Neural cell (in vitro differentiated cells): Measurements from ENCODE around the gene KCNQ5. TPM values are rescaled to one million over a fixed set of nuclear protein-coding genes. Genes with fewer than 3 reads are reported as not detected.

Experiments used
- H2AFZ ChIP-seq: fragments of 200-600, 300-800 bp; sonication (generic), shearing (Covaris generic); 2 replicates; pipeline ENCODE4 v1.6.0; 2014; ENCODE audit warnings: low read depth, mild to moderate bottlenecking, antibody characterized with exemption, low read length, moderate library complexity
- H3F3A ChIP-seq: fragments of 200-600 bp; shearing (Covaris generic); 2 replicates; pipeline ENCODE4 v1.6.1; 2016; ENCODE audit warnings: mild to moderate bottlenecking, moderate library complexity, mixed read lengths, antibody characterized with exemption, low read length; ENCODE audit not compliant: insufficient read depth, poor library complexity, severe bottlenecking
- H3K27ac ChIP-seq: fragments of 200-600, 300-800 bp; sonication (generic), shearing (Covaris generic); 2 replicates; pipeline ENCODE4 v1.5.1; 2014; ENCODE audit warnings: mild to moderate bottlenecking, low read length, moderate library complexity
- H3K27me3 ChIP-seq: fragments of 300-800, 200-600 bp; sonication (generic), shearing (Covaris generic); 2 replicates; pipeline ENCODE4 v1.6.0; 2014; ENCODE audit warnings: mild to moderate bottlenecking, low read depth, low read length, moderate library complexity; ENCODE audit not compliant: insufficient read depth
- H3K36me3 ChIP-seq: fragments of 300-800, 200-600 bp; sonication (generic), shearing (Covaris generic); 2 replicates; pipeline ENCODE4 v1.5.1; 2014; ENCODE audit warnings: mild to moderate bottlenecking, antibody characterized with exemption, low read length, moderate library complexity; ENCODE audit not compliant: insufficient read depth
- H3K4me2 ChIP-seq: fragments of 300-800, 200-600 bp; sonication (generic), shearing (Covaris generic); 2 replicates; pipeline ENCODE4 v1.6.0; 2014; ENCODE audit warnings: mild to moderate bottlenecking, low read length
- H3K4me3 ChIP-seq: fragments of 300-800, 200-600 bp; sonication (generic), shearing (Covaris generic); 2 replicates; pipeline ENCODE4 v1.5.1; 2014; ENCODE audit warnings: mild to moderate bottlenecking, low read length, moderate library complexity
- H3K79me2 ChIP-seq: fragments of 200-600 bp; shearing (Covaris generic); replicated peaks from 2 replicates; pipeline ENCODE4 v1.6.0; 2014; ENCODE audit warnings: mild to moderate bottlenecking, low read length, moderate library complexity; ENCODE audit not compliant: insufficient read depth
- H3K9ac ChIP-seq: fragments of 300-800, 200-600 bp; sonication (generic), shearing (Covaris generic); 2 replicates; pipeline ENCODE4 v1.6.1; 2016; ENCODE audit warnings: mild to moderate bottlenecking, low read length, mixed read lengths
- H3K9me2 ChIP-seq: fragments of 200-600 bp; shearing (Covaris generic); 2 replicates; pipeline ENCODE4 v1.6.1; 2016; ENCODE audit warnings: mild to moderate bottlenecking, low read length, mixed read lengths; ENCODE audit not compliant: insufficient read depth
- H3K9me3 ChIP-seq: fragments of 200-600, 300-800 bp; sonication (generic), shearing (Covaris generic); 2 replicates; pipeline ENCODE4 v1.6.1; 2016; ENCODE audit warnings: mild to moderate bottlenecking, mixed run types, low read length, moderate library complexity, mixed read lengths
- H4K20me1 ChIP-seq: fragments of 200-600 bp; shearing (Covaris generic); 2 replicates; pipeline ENCODE4 v1.6.1; 2016; ENCODE audit warnings: mild to moderate bottlenecking, mixed run types; ENCODE audit not compliant: insufficient read depth
- EP300 ChIP-seq: fragments of 450-650 bp; conservative IDR thresholded peaks from 2 replicates; pipeline ENCODE4 v1.6.1; 2014; ENCODE audit warnings: antibody characterized with exemption, mild to moderate bottlenecking, moderate library complexity; ENCODE audit not compliant: poor library complexity, severe bottlenecking
- EZH2 ChIP-seq: fragments of 200-600, 300-800 bp; shearing (Covaris generic), sonication (generic); IDR thresholded peaks from 2 replicates; pipeline ENCODE4 v1.6.1; 2014; ENCODE audit warnings: antibody characterized with exemption, low read length, borderline replicate concordance, mild to moderate bottlenecking; ENCODE audit not compliant: insufficient read depth, poor library complexity, severe bottlenecking
- MXI1 ChIP-seq: fragments of 450-650 bp; conservative IDR thresholded peaks from 2 replicates; pipeline ENCODE4 v1.6.1; 2014; ENCODE audit warnings: antibody characterized with exemption, mild to moderate bottlenecking; ENCODE audit not compliant: poor library complexity, severe bottlenecking
- POLR2AphosphoS5 ChIP-seq: IDR thresholded peaks from 2 replicates; pipeline ENCODE4 v1.6.1; 2012
- RAD21 ChIP-seq: fragments of 450-650 bp; conservative IDR thresholded peaks from 2 replicates; pipeline ENCODE4 v1.6.1; 2014; ENCODE audit warnings: antibody characterized with exemption, mild to moderate bottlenecking, moderate library complexity
- REST ChIP-seq: IDR thresholded peaks from 2 replicates; pipeline ENCODE4 v1.6.1; 2012; ENCODE audit warnings: borderline replicate concordance
- SMC3 ChIP-seq: fragments of 450-650 bp; conservative IDR thresholded peaks from 2 replicates; pipeline ENCODE4 v1.6.1; 2014; ENCODE audit warnings: antibody characterized with exemption, mild to moderate bottlenecking, moderate library complexity; ENCODE audit not compliant: poor library complexity
- TAF1 ChIP-seq: IDR thresholded peaks from 2 replicates; pipeline ENCODE4 v1.6.1; 2012; ENCODE audit warnings: low read depth
- polyA plus RNA-seq: library from polyadenylated mRNA; depleted of rRNA; stranded (reverse); fragments of >200 nt; gene quantifications from 2 replicates; pipeline ENCODE4 v1.2.3, GENCODE V29; 2014
- TF ChIP-seq, protein P1 (sequence below): fragments of 450-650 bp; IDR thresholded peaks from 2 replicates; pipeline ENCODE4 v1.5.1; 2014; ENCODE audit warnings: antibody characterized with exemption, mild to moderate bottlenecking, moderate library complexity; ENCODE audit not compliant: poor library complexity, severe bottlenecking

The KCNQ5 gene
- polyA plus RNA-seq, 1 donor from 2014 or later: 0.30 TPM

DNA sequence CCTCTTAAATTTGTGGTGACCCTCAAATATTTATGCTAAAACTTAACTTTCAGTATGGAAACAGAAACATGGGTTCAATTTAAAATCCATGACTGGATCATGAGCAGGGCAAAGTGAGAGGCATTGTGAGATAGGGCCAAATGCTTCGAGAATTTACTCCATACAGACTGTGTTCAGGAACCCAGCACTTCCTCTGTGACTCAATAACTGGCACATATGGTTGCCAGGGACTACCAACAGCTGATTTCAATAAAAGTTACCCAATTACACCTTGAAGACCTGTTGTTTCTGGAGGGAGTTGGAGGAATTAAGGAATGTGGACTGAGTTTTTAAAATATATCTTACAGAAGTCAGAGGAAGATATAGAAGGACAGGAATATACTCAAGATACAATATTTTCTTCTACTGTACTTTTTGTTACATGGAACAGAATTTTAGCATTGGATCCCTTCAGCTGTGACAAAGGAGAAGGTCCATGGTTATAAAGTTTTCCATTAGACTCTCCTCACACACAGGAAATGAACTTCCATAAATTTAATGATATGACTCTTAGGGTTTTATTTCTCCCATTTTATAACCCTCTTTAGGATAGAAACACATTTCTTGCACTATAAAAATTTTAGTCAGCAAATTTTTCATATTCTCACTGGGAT lies 344.9 kb downstream of the KCNQ5 start:
- Histone ChIP-seq H2AFZ (no peak overlapping the region), H3K27ac (no peak overlapping the region), H3K4me3 (no peak overlapping the region), H3K27me3 (no peaks in the 10 kb centered on the region), H3F3A (no peaks in the 10 kb centered on the region), H3K9me2 (no peaks in the 10 kb centered on the region), H3K36me3 (no peaks in the 10 kb centered on the region), H3K4me2 (no peak overlapping the region), H3K9me3 (no peaks in the 10 kb centered on the region), H3K79me2 (no peaks in the 10 kb centered on the region), H4K20me1 (no peaks in the 10 kb centered on the region), H3K9ac (no peak overlapping the region)
- no peak for TF ChIP-seq SMC3
- no peak for TF ChIP-seq TAF1
- no peak for TF ChIP-seq EP300

DNA sequence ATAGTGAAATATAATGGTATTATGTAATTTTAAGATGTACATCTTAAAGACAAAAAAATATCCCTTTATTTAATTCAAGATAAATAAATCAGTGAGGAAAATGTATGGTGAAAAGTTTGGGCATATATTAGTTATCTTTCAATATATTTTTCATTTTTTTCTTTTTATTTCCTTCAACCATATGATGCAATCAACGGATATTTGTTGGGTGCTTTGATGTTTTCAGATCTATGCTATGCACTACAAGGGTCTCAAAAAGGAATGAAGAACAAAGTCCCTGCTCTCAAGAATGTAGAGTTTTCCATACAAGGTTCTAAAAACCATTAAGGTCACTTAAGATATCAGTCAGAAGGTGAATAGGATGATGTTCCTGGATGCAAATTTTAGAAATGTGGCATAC lies 345.5 kb downstream of the KCNQ5 start:
- Histone ChIP-seq H3K36me3 (no peaks in the 10 kb centered on the region), H3F3A (no peaks in the 10 kb centered on the region), H3K9me2 (no peaks in the 10 kb centered on the region), H3K27me3 (no peaks in the 10 kb centered on the region), H3K79me2 (no peaks in the 10 kb centered on the region), H4K20me1 (no peaks in the 10 kb centered on the region), H3K4me2 (no peak overlapping the region), H3K9ac (no peak overlapping the region), H2AFZ (no peak overlapping the region), H3K27ac (no peak overlapping the region), H3K9me3 (no peaks in the 10 kb centered on the region), H3K4me3 (no peak overlapping the region)
- no peak for TF ChIP-seq MXI1
- TF ChIP-seq POLR2AphosphoS5: no peak

DNA sequence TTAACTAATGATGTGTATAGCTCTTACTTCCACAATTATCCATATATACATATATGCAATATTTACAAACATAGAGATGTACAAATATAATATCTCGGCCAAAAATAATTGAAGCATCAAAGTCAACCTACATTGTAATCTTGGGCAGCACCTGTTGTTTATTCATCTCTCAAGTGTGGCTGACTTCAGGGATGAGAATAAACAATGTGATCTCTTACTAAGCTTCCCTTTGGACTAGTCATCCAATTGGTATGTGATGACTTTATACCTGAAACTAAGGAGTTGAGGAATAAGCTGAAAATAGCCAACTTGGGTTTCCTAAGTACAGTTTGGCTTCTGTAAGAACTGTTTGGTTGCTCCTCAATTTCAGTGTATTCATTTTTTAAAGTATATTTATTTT lies 346.8 kb downstream of the KCNQ5 start:
- Histone ChIP-seq H3K27me3 (no peaks in the 10 kb centered on the region), H3K79me2 (no peaks in the 10 kb centered on the region), H3K9me3 (no peaks in the 10 kb centered on the region), H3K36me3 (no peaks in the 10 kb centered on the region), H4K20me1 (no peaks in the 10 kb centered on the region), H3K4me3 (no peak overlapping the region), H2AFZ (no peak overlapping the region), H3K4me2 (no peak overlapping the region), H3K9me2 (no peaks in the 10 kb centered on the region), H3K27ac (no peak overlapping the region), H3K9ac (no peak overlapping the region), H3F3A (no peaks in the 10 kb centered on the region)
- TF ChIP-seq TAF1 (no peak), POLR2AphosphoS5 (no peak), EP300 (no peak)
- TF ChIP-seq, protein P1, sequence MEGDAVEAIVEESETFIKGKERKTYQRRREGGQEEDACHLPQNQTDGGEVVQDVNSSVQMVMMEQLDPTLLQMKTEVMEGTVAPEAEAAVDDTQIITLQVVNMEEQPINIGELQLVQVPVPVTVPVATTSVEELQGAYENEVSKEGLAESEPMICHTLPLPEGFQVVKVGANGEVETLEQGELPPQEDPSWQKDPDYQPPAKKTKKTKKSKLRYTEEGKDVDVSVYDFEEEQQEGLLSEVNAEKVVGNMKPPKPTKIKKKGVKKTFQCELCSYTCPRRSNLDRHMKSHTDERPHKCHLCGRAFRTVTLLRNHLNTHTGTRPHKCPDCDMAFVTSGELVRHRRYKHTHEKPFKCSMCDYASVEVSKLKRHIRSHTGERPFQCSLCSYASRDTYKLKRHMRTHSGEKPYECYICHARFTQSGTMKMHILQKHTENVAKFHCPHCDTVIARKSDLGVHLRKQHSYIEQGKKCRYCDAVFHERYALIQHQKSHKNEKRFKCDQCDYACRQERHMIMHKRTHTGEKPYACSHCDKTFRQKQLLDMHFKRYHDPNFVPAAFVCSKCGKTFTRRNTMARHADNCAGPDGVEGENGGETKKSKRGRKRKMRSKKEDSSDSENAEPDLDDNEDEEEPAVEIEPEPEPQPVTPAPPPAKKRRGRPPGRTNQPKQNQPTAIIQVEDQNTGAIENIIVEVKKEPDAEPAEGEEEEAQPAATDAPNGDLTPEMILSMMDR: no peak

- Histone ChIP-seq H3K27me3 (no peaks in the 10 kb centered on the region), H2AFZ (no peak overlapping the region), H3K79me2 (no peaks in the 10 kb centered on the region), H3K9me2 (no peaks in the 10 kb centered on the region), H4K20me1 (no peaks in the 10 kb centered on the region), H3K9ac (no peak overlapping the region), H3K9me3 (no peaks in the 10 kb centered on the region), H3K4me3 (no peak overlapping the region), H3F3A (no peaks in the 10 kb centered on the region), H3K36me3 (no peaks in the 10 kb centered on the region), H3K27ac (no peak overlapping the region), H3K4me2 (no peak overlapping the region)
- TF ChIP-seq EZH2 (no peak), EP300 (no peak), REST (no peak), TAF1 (no peak), POLR2AphosphoS5 (no peak), SMC3 (no peak), RAD21 (no peak), MXI1 (no peak)
- TF ChIP-seq, protein P1: no peak
Measured at GRCh38 chr6:72969666-72970065, 347.8 kb downstream of the KCNQ5 start.
